Measurements from ENCODE around the gene ENTREP1.

DNA sequence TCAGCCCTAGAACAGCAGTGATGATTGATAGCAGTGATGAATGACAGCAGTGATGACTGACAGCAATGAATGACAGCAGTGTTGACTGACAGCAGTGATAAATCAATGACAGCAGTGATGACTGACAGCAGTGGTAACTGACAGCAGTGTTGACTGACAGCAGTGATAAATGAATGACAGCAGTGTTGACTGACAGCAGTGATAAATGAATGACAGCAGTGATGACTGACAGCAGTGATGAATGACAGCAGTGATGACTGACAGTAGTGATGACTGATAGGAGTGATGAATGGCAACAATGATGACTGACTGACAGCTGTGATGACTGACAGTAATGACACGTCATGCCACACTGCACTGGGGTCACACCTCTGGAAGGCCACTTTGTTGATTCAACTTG lies 106.8 kb downstream of the ENTREP1 start:
- TF ChIP-seq, protein P1, sequence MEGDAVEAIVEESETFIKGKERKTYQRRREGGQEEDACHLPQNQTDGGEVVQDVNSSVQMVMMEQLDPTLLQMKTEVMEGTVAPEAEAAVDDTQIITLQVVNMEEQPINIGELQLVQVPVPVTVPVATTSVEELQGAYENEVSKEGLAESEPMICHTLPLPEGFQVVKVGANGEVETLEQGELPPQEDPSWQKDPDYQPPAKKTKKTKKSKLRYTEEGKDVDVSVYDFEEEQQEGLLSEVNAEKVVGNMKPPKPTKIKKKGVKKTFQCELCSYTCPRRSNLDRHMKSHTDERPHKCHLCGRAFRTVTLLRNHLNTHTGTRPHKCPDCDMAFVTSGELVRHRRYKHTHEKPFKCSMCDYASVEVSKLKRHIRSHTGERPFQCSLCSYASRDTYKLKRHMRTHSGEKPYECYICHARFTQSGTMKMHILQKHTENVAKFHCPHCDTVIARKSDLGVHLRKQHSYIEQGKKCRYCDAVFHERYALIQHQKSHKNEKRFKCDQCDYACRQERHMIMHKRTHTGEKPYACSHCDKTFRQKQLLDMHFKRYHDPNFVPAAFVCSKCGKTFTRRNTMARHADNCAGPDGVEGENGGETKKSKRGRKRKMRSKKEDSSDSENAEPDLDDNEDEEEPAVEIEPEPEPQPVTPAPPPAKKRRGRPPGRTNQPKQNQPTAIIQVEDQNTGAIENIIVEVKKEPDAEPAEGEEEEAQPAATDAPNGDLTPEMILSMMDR (IDR thresholded peaks at IDR 0.05), result no peak
- no peak for TF ChIP-seq EP300 (IDR thresholded peaks at IDR 0.05)
- no peak for TF ChIP-seq POLR2A (IDR thresholded peaks at IDR 0.05)
